Measurements from ENCODE around the gene PACSIN2.

GRCh38 chr22:42820045-42820763 lies 194.7 kb downstream of the PACSIN2 start:
- no peak for TF ChIP-seq POLR2A (IDR thresholded peaks at IDR 0.05; ENCODE audit: low read length)
- TF ChIP-seq GATA1 (IDR thresholded peaks at IDR 0.05; ENCODE audit: low read depth, low read length), result no peak
